GM12892 (cell line): Measurements from ENCODE around the gene KCNJ6.
"Not testable (repeated sequence)": the region's sequence is repeated elsewhere in the genome, so short reads cannot be mapped to it uniquely, and the experiment has no call there.

Experiments used
- POLR2A ChIP-seq: IDR thresholded peaks from 2 replicates; pipeline ENCODE4 v1.6.1; 2011; ENCODE audit warnings: low read depth, low read length, control low read depth
- POLR2AphosphoS5 ChIP-seq: IDR thresholded peaks from 2 replicates; pipeline ENCODE4 v1.6.1; 2011; ENCODE audit warnings: low read depth, low read length, control low read depth

DNA sequence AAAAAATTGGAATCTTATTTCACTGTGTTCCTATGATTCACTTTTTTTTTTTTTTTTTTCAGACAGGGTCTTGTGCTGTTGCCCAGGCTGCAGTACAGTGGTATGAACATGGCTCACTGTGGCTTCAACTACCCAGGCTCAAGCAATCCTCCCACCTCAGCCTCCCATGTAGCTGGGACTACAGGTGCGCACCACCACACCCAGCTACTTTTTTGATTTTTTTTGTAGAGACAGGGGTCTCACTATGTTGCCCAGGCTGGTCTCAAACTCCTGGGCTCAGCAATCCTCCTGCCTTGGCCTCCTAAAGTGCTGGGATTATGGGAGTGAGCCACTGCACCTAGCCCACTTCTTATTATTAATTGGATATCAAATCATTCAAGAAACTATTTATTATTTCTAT, 339.3 kb downstream of the KCNJ6 start:
- TF ChIP-seq POLR2AphosphoS5, POLR2A: not testable (repeated sequence)
